ENCODE measurements around the gene TEX12.

DNA sequence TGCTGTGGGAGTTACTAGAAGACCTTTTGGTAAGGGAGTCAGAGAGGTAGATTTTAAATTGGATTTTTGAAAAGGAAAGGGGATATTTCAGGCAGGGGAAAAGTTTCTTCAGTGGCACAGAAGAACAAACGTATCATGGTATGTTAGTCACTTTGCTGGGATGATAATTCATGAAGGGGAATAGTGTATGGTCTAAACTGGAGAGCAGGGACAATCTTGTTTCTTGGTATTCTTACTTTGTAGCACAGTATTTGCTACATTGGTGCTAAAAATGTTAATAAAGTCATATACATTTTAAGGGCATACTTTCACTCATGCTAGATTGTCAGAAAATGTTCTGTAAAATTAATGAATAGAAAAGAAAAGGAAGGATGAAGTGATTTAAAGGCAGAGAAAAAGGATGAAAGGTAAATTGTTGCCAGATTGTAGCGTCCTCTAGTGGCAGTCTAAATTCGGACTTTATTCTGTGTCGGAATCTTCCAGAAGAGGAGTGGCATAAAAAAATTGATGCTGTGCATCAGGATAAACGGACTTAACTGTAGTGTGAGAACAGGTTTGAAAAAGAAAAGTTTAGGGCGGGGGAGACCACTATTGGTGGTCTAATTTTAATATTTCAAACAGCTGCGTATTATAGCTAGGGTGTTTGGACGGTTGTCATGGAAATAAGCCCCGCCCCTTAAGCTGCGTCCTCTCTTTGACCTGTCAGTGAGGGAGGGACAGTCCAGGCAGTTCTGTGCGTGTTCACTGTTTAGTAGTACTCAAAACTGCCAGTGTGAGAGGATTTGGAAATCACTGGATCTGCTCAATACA is 7.8 kb downstream of the TEX12 start, which contains the start of gene BCO2:
- TF ChIP-seq, protein P1, sequence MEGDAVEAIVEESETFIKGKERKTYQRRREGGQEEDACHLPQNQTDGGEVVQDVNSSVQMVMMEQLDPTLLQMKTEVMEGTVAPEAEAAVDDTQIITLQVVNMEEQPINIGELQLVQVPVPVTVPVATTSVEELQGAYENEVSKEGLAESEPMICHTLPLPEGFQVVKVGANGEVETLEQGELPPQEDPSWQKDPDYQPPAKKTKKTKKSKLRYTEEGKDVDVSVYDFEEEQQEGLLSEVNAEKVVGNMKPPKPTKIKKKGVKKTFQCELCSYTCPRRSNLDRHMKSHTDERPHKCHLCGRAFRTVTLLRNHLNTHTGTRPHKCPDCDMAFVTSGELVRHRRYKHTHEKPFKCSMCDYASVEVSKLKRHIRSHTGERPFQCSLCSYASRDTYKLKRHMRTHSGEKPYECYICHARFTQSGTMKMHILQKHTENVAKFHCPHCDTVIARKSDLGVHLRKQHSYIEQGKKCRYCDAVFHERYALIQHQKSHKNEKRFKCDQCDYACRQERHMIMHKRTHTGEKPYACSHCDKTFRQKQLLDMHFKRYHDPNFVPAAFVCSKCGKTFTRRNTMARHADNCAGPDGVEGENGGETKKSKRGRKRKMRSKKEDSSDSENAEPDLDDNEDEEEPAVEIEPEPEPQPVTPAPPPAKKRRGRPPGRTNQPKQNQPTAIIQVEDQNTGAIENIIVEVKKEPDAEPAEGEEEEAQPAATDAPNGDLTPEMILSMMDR (IDR thresholded peaks at IDR 0.05), result peak; percentile 78 to 92 (median 85)
- peak; percentile 54 to 60 for TF ChIP-seq EP300 (IDR thresholded peaks at IDR 0.05)
- peak in 1 of 2 donors; percentile 31 for TF ChIP-seq POLR2A (IDR thresholded peaks at IDR 0.05)

Measured in tibial nerve (tissue), 4 donors.